ENCODE data around the gene PDE4A. TPM values are rescaled to one million over a fixed set of nuclear protein-coding genes. Genes with fewer than 3 reads are reported as not detected.

Gene PDE4A
- total RNA-seq, 4 donors from 2014 or later, result 3.7 to 7.9 (median 5.6) TPM

DNA sequence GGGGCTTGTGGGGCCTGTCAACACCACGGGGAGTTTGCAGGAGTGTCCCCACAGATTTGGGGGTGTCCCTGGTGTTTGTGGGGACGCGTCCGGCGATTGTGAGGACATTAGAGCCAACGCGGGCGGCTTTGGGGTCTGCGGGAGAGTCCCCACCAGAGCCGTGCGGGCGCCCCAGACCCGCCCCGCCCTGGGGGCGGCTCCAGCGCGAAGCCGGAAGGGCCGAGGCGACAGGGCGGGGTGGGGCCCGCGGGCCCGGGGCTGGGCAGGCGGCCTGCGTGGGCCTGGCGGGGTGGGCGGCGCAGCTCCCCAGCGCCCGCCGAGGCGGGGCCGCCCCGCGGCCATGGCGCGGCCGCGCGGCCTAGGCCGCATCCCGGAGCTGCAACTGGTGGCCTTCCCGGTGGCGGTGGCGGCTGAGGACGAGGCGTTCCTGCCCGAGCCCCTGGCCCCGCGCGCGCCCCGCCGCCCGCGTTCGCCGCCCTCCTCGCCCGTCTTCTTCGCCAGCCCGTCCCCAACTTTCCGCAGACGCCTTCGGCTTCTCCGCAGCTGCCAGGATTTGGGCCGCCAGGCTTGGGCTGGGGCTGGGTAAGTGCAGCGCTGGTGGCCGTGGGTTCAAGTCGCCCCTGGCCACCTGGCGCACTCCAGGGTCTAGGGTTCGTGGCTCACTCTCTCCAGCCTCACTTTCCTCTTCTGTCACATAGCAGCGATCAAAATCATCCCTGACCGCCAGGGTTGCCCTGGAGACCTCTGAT is 10.3 kb downstream of the PDE4A start:
- Histone ChIP-seq H3K4me3 (peak overlapping the region; percentile 62), H3K27ac (no peak overlapping the region), H3K9me3 (no peaks in the 10 kb centered on the region), H3K27me3 (peaks cover 18% of the 10 kb centered on the region), H3K36me3 (no peaks in the 10 kb centered on the region), H3K4me1 (peaks cover 26% of the 10 kb centered on the region)
- WGBS, result 10% methylated on average over 12 of the region's 75 CpGs
- DNase-seq (ENCODE audit: low spot score in 2 of 2), result no peak
- TF ChIP-seq, protein P1, sequence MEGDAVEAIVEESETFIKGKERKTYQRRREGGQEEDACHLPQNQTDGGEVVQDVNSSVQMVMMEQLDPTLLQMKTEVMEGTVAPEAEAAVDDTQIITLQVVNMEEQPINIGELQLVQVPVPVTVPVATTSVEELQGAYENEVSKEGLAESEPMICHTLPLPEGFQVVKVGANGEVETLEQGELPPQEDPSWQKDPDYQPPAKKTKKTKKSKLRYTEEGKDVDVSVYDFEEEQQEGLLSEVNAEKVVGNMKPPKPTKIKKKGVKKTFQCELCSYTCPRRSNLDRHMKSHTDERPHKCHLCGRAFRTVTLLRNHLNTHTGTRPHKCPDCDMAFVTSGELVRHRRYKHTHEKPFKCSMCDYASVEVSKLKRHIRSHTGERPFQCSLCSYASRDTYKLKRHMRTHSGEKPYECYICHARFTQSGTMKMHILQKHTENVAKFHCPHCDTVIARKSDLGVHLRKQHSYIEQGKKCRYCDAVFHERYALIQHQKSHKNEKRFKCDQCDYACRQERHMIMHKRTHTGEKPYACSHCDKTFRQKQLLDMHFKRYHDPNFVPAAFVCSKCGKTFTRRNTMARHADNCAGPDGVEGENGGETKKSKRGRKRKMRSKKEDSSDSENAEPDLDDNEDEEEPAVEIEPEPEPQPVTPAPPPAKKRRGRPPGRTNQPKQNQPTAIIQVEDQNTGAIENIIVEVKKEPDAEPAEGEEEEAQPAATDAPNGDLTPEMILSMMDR (IDR thresholded peaks at IDR 0.05), result no peak
- peak in 1 of 2 donors; percentile 11 for TF ChIP-seq POLR2A (IDR thresholded peaks at IDR 0.05)

DNA sequence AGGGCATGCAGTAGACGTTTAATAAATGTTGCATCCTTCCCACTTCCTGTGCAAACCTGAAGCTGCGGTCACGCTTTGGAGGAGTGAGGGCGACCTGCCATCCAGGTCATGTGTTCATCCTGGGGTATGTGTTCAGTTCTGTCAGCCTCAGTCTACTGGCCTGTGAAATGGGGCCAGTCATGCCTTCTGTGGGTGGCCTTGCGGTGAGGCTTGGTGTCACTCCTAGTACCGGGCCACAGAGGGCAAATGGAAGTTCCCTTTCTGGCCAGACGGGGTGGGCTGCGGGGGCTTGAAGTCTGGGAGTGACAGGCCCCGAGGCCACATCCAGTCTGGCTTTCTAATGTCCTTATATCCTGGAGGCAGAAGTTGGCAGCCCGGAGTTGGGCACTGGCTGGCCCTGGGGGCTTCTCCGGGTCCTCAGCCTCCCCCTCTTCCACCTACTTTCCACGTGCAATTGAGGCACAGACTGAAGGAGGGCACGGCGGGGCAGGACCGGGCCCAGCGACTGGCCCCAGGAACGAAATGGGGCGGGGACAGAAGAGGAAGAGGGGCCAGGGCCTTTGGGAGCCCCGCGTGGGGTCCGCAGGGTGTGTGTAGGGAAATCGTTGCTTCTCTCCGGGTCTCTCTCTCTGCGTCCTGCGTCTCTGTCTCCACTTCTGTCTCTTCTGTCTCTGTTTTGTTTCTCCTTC is 11.1 kb downstream of the PDE4A start:
- no peak for DNase-seq (ENCODE audit: low spot score in 2 of 2)
- Histone ChIP-seq H3K4me1 (peaks cover 26% of the 10 kb centered on the region), H3K4me3 (peak overlapping the region; percentile 62), H3K27ac (peak overlapping the region; percentile 51), H3K9me3 (no peaks in the 10 kb centered on the region), H3K36me3 (no peaks in the 10 kb centered on the region), H3K27me3 (peaks cover 18% of the 10 kb centered on the region)
- WGBS, result 5% methylated on average over 18 of the region's 25 CpGs
- TF ChIP-seq POLR2AphosphoS5 (IDR thresholded peaks at IDR 0.05) (peak in 1 of 3 donors; percentile 11), EP300 (IDR thresholded peaks at IDR 0.05) (no peak)
- TF ChIP-seq, protein P1 (IDR thresholded peaks at IDR 0.05), result peak in 1 of 2 donors; percentile 18

- TF ChIP-seq, protein P1 (IDR thresholded peaks at IDR 0.05), result no peak
- TF ChIP-seq POLR2A (IDR thresholded peaks at IDR 0.05) (no peak), EP300 (IDR thresholded peaks at IDR 0.05) (no peak), POLR2AphosphoS5 (IDR thresholded peaks at IDR 0.05) (no peak)
- WGBS, result 5% methylated on average over 34 of the region's 64 CpGs
- peak overlapping the region; percentile 51 for H3K27ac ChIP-seq
- H3K4me1 ChIP-seq, result peaks cover 26% of the 10 kb centered on the region
- no peaks in the 10 kb centered on the region for H3K9me3 ChIP-seq
- peak; percentile 82 to 88 for DNase-seq (ENCODE audit: low spot score in 2 of 2)
- H3K36me3 ChIP-seq, result no peaks in the 10 kb centered on the region
- H3K27me3 ChIP-seq, result peaks cover 18% of the 10 kb centered on the region
- H3K4me3 ChIP-seq, result peak overlapping the region; percentile 62
Observed at GRCh38 chr19:10431943-10432735, 11.8 kb downstream of the PDE4A start.

GRCh38 chr19:10432736-10433130 is 12.4 kb downstream of the PDE4A start:
- 50% methylated on average over 1 of the region's 2 CpGs for WGBS
- peak overlapping the region; percentile 62 for H3K4me3 ChIP-seq

More at GRCh38 chr19:10432736-10433130, 12.4 kb downstream of the PDE4A start:
- Histone ChIP-seq H3K27ac (peak overlapping the region; percentile 51), H3K9me3 (no peaks in the 10 kb centered on the region), H3K4me1 (peaks cover 26% of the 10 kb centered on the region), H3K36me3 (no peaks in the 10 kb centered on the region), H3K27me3 (peaks cover 18% of the 10 kb centered on the region)
- TF ChIP-seq, protein P1 (IDR thresholded peaks at IDR 0.05), result no peak
- TF ChIP-seq POLR2AphosphoS5 (IDR thresholded peaks at IDR 0.05) (no peak), POLR2A (IDR thresholded peaks at IDR 0.05) (no peak)
- no peak for DNase-seq (ENCODE audit: low spot score in 2 of 2)

All from suprapubic skin (tissue), 4 donors.